Measurements from ENCODE around the gene TBX3.
"Not testable (repeated sequence)": the region's sequence is repeated elsewhere in the genome, so short reads cannot be mapped to it uniquely, and the experiment has no call there.

The TBX3 gene

DNA sequence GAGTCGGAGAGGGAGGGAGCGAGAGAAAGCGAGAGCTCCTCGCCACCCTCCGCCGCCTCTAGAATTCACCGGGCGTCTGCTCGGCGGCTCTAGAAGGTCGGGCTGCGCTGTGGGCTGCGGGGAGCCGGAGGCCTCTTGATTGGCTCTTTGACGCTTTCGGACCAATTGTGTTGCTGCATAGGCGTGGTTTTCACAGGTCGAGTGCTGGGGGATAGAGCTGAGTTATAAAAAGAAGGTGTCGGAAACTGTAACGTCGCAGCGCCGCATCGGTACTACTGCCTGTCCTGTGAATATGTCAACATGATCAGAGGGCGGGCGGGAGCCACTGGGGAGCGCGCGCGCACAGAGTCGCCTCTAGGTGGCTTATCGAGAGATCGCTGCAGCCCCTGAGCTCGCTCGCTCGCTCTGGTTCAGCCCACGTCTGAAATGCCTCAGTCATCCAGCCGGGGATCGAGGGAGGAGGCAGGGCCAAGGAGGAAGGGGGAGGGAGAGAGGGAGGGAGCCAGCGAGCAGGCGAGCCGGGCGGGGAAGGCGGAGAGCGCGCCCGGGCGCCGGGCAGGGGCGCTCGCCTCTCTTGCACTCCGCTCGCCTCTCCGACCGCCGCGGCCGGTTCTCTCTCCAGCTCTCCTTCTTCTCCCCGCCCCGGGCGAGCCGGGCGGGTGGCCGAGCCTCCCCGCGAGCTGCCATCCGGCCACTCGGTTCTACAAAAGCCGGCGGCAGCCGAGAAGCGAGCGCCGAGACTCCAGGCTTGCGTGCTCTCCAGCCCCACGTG lies at the start of gene TBX3:
Gene TBX3, minus strand, starts transcription at position 78 of the 772 bp plus-strand sequence. CDS start 975 bp downstream, outside the sequence.
- peak; percentile 90 for DNase-seq (ENCODE audit: low spot score)

DNA sequence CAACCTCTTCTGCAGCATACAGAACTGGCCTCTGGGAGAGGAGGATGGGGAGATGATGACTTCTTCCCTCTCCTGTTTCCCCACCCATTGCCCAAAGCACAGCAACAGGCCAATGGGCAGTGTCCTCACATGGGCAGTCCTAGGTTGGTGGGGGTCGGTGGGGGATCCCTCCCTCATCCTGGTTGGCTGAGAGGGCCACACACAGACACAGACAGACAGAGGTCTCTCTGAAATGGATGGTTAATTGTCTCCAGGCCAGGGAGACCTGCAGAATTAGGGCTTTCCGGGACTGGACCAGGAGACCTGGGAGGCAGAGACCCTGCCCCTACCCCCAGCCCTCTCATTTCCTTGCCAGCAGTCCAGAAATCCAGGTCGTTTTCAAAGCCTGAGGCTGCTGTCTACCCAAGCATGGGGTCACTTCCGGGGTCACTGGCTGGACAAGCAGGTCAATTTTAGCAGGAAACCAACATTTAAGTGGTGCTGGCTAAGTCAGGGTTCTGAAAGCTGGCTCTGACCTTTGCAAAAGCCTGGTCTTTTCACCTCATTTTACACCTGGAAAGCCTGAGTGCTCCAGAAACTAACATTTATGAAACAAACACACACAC lies 48.6 kb upstream of the TBX3 start:
- no peak for DNase-seq (ENCODE audit: low spot score)

DNA sequence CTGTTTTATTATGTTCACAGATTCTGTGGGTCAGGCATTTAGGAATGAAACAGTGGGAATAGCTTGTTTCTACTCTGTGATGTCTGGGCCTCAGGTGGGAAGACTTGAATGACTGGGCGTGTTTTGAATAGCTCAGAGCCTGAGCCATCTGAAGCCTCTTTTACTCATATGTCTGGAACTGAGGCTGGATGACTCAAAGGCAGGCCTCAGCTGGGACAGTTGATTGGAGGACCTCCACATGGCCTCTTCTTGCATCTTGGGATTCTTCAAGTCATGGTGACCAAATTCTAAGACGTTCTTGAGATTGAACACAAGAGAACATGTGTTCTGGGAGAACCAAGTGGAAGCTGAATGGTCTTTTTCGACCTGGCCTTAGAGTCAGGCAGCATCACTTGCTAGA lies 45.8 kb upstream of the TBX3 start:
- DNase-seq (ENCODE audit: low spot score): no peak

DNA sequence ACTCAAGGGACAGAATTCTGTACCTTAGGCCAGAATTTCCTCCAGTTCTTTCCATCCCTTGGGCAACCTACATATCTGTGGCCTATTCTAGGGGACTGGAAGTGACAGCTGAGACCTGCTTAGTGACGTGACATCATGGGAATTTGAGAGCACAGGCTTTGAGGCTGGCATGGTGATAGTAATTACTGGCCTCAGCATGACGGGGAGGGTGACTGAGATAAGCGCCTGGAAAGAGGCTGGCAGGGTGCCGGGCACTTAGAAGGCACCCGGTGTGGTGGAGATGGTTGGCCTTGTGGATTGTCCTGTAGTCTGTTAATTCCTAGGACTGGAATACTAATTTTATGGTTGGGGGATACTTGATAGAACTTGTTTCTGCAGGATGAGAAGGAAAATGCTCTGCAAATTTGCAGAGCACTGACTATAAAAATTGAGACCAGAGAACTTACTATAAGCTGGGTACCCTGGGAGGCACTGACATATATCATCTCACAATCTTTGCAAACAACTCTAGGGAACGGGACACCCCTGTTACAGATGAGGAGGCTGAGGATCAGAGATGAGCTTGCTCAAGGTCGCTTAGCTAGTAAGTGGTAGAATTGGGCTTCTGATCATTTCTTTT lies 42.2 kb upstream of the TBX3 start:
- no peak for DNase-seq (ENCODE audit: low spot score)

DNA sequence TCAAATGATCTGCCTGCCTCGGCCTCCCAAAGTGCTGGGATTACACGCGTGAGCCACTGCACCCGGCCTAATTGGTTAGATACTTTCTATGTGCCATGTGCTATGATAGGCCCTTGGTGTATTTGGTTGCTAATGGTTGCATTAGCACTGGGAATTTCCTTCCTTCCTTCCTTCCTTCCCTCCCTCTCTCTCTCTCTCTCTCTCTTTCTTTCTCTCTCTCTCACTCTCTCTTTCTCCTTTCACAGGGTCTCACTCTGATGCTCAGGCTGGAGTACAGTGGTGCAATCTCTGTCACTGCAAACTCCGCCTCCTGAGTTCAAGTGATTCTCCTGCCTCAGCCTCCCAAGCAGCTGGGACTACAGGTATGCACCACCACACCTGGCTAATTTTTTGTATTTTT lies 38.2 kb upstream of the TBX3 start:
- not testable (repeated sequence) for DNase-seq (ENCODE audit: low spot score)

DNA sequence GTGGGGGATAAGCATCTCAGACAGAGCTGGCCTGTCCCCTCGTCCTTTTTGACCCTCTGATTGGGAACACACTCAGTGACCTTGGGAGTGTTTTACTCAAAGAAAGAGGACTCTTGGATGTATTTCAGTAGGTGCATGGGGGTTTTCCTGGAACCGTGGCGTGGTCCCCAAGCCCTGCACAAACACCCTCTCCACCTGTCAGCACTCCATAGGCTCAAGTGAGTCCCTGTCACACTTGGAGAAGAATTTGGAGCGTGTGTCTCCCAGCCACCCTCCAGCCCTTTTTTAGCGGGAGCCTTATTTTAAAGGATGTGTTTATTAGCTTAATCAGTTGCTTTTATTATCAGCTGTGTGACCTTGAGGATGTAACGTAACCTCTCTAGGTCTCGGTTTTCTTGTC lies 37.3 kb upstream of the TBX3 start:
- no peak for DNase-seq (ENCODE audit: low spot score)

DNA sequence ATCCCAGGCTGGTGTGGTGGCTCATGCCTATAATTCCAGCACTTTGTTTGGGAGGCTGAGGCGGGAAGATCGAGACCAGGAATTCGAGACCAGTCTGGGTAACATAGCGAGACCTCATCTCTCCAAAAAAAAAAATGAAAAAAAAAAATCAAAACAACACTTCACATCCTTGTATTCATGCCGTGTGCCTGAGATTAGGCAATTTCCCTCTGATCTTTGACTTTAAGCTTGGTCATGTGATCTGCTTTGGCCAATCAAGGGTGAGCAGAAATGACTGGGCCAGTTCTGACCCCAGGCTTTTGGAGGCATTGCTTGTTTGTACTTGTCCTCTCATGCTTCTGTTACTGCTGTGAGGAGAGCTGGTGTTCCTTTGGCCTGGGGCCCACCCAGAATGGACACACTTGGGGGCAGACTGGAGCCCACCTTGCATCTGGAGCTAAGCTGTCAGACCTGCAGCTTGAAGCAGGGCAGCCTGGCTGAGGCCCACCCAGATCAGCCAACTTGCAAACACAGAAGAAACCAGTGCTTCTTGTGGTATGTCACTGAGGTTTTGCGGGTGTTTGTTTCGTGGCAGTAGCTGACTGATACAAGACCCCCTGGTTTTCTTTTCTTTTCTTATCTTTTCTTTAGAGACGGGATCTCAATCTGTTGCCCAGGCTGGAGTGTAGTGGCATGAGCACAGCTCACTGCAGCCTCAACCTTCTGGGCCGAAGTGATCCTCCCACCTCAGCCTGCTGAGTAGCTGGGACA lies 29.7 kb upstream of the TBX3 start:
- no peak for DNase-seq (ENCODE audit: low spot score)

DNA sequence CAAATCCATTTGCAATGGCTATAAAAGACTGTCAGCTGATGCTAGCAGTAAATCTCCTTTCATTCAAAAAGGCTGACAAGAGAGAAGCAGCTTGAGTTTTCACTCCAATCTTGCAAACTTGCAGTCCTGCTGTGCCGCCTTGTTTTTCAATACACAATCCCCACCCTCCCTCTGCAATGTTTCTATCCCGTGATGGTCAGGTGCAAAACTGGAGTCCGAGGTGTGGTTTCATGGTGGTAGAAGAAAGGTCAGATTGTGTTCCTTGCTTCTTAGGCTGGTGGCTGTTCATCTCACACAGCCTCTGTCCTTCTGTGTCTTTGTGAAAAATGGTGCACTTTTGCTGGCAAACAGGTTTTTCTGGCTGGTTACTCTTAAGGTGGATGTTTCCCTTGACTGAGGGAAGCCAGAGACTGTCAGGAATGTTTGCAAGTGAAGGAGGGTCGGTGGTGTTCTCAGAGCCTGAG lies 27.7 kb upstream of the TBX3 start:
- no peak for DNase-seq (ENCODE audit: low spot score)

DNA sequence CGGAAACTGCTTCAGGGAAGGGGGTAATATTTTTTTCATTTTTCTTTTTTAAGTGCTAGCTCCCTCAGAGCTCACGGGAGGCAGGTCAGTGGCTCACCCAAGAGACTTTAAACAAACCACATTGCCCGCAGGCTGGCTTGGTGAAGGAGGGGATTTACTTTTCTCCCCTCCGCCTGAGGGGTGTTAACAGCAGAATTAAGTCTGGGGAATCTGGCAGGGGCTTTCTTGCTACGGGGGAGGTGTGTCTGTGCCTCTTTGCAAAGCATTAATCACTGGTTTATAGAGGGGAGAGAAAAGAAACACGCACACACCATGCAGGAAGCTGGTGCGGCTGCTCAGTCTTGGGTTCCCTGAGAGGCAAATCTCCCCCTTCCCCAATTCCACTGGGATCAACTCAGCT lies 26.2 kb upstream of the TBX3 start:
- DNase-seq (ENCODE audit: low spot score): no peak

DNA sequence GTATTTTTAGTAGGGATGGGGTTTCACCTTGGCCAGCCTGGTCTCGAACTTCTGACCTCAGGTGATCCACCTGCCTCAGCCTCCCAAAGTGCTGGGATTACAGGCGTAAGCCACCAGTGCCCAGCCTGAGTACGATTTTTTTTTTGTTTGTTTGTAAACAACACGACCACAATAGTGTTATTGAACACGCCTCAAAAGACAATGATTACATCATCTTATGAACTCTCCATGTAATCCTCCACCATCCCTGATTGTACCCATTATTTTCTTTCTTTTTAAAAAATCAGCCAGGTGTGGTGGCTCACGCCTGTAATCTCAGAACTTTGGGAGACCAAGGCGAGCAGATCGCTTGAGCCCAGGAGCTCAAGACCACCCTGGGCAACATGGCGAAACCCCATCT lies 25.1 kb upstream of the TBX3 start:
- no peak for DNase-seq (ENCODE audit: low spot score)

DNA sequence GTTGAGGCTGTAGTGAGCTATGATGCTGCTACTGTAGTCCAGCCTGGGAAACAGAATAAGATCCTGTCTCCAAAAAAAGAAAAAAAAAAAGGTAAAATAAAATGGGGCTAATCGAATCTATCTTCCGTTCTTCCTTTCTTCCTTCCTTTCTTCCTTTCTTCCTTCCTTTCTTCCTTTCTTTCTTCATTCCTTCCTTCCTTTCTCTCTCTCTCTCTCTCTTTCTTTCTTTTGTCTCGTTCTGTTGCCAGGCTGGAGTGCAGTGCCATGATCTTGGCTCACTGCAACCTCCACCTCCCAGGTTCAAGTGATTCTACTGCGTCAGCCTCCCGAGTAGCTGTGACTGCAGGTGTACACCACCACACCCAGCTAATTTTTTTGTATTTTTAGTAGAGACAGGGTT lies 24.6 kb upstream of the TBX3 start:
- not testable (repeated sequence) for DNase-seq (ENCODE audit: low spot score)

DNA sequence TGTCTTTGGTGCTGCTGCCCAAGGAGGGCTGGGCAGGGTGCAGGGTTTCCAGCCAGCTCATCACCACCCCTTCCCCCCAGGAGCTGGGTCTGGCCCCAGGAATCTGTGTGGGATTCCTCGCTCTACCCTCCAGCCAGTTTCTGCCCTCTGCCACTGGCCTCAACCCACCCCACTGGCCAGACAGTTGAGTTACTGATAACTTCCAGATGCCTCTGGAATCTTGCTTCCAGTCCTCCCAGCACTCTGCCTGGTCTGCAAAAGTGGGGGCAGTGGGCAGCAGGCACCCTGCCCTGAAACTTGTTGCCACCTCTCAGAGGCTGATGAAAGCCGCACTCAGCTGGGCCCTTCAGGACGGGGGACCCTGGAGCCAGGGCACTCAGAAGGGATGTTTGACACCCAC lies 20.1 kb upstream of the TBX3 start:
- DNase-seq (ENCODE audit: low spot score): no peak

DNA sequence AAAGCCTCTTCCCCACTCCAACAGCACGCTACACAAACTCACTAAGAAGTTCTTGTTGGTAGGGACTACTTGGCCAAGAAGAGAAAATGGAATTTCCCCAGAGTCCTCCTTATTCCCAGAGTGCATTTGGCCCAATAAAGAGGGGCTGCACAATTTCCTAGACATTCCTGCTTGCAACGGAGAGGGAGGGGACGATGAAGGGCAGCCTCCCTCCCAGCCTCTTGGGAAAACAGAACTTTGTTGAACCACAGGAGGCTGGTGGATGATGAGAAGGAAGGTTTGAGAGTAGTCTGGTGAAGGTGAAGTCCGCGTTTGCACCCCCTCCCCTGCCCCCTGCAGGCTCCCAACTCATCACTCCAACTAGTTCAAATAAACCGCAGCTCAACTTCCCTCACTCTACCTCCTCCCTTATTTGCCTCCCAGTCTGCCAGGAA lies 19.1 kb upstream of the TBX3 start:
- DNase-seq (ENCODE audit: low spot score): no peak

DNA sequence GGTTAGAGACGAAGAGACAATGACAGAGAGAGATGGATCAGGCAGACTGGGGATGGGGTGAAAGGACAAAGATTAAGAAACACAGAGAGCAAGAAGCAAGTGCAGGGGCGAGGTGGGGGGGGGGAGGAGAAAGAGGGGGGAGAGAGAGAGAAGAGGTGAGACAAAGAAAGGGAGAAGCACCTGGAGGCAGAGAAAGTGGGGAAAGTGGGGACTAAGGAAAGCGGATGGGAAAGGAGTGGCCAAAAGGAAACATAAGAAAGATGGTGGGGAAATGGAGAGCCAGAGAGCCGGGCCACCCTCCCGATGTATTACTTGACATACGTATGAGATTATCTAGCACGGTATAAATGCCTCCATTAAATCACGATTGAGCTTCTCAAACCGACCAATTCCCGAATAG lies 18.5 kb upstream of the TBX3 start:
- no peak for DNase-seq (ENCODE audit: low spot score)

DNA sequence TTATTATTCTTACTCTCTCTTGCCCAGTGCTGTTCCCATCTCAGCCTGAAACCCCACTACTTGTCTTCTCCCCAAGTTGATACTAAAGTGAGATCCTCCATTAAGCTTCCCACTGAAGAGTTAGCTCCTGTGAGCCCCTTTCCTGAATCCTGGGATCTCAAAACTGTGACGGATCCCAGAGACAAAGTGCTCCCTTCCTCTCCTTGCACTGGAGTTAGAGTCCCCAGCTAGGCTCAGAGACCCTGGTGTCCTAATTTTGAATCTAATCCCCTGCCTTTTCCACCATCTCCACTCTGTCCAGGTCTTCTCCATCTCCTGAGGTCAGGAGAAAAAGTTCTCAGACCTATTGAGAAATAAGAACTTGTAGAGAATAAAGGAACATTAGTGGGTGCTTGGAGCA lies 17.6 kb upstream of the TBX3 start:
- DNase-seq (ENCODE audit: low spot score): no peak

DNA sequence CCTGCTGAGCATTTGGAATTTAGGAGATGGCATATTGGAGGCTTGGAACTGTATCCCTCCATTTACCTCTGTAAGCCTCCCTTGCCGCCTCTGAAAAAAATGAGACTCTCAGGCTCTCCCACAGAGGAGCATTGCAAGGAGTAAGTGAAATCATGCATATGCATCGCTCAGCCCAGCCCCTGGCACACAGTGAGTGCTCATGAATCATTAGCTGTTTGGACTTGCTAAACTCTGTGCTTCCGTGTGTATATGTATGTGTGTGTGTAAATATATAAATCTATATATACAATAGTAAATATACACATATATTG lies 17.1 kb upstream of the TBX3 start:
- DNase-seq (ENCODE audit: low spot score): no peak

DNA sequence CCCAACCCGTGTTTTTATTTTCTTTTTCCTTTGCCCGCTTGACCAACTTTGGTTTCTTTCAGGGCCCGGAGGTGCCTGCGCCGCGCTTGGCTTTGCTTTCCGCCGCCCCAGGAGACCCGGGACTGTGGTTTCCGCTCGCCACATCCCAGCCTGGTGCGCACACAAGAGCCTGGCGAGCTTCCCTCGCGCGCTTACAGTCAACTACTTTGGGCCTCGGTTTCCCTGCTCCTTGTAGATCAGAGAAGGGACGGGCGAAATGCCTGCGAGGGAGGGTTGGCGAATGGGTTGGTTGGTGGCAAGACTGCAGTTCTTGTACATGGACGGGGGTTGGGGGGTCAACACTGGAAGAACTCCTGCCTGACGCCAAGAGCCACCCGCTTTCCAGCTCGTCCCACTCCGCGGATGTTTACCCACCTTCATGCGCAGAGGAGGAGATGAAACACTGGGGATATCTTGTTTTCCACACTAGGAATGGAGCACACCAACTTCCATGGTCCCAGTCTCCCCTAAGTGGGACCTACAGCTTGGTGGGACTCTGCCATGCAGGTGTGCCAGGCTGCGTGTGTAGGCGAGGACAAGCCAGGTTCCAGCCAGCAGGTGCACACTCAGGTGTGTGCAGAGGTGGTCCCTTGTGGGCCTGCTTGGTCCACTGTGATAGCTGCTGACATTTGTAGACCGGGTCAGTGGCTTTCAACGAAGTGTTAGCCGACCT lies 16.6 kb upstream of the TBX3 start:
- DNase-seq (ENCODE audit: low spot score): no peak

DNA sequence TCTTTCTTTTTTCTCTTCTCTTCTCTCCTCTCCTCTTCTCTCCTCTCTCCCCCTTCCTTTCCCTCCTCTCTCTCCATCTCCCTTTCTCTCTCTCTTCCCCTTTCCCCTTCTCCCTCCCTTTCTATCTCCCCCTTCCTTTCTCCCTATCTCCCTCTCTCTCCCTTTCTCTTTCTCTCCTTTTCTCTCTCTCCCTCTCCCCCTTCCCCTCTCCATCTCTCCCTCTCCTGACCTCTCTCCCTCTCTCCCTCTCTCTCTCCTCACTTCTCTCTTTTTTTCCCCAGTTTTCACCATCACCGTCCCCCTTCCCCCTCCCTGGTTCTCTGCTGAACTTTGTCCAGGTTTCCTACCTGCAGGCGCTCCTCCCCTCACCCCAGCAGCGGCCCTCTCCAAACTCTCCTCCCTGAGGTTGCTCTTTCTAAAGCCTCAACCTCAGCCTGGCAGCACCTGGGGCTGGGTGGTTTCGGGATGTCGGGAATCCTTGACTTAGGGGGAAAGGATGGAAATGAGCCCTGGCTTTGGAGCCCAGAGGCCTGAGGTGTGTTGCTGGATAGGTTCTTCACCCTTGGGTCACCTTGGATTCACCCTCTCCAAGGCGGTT lies 14.7 kb upstream of the TBX3 start:
- DNase-seq (ENCODE audit: low spot score): no peak

DNA sequence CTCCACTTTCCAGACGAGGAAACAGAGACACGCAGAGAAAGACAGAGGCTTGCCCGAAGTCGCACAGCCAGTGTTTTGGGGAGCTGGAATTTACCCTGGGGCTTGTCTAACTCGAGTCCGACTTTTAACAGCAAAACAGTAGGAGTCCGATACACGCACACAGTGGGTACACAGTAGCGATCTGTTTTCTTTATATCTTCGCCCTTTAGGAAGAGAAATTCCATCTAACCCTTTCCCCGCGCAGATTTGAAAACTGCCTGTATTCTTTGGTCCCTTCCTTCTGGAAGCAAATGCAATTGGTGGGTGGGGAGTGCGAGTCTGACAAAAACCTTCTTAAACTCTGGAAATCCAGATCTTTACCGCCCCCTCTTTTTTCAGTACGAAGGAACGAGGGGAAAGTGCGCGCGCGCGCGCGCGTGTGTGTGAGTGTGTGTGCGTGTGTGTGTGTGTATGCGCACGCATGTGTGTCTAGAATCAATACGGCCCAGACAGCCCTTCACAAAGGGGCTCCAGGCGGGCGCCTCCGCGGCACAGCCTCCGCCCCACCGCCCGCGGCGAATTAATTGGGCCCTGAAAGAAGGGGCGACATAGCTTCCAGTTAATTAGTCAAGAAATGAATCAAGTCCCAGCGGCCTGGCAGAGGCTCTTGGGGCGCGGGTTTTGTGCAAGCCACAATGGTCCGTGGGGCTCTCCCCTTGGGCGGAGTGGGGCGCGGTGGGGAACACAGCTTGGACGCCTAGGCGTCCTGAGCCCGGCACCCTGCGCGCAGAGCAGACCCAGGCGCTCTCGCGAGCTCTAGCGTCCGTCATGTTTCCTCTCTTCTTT lies 14.0 kb upstream of the TBX3 start:
- DNase-seq (ENCODE audit: low spot score): no peak

DNA sequence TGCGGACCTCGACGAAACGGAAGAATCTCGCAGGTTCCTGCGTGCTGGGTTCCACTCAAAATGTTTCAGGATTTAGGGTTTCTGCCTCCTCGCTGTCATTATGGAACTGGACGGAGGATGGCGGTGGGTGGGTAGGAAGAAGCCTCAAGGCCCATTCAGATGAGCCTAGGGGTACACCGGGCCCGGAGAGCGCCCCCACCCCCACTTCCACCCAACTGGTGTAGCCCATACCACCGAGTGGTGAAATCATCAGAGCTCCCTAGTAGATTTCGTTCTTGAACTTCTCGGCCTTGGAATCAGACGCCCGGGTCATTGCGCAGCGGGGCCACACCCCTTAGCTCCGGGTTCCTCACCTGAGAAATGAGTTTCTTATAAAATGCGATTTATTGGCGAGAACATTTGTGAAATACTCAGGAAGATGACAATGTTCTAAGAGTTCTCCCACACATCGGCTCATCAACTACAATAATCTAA lies 13.3 kb upstream of the TBX3 start:
- DNase-seq (ENCODE audit: low spot score): no peak

Measured in HuH-7.5 (cell line).